Body of pancreas (tissue), 4 donors: Measurements from ENCODE around the gene COL4A2. TPM values are rescaled to one million over a fixed set of nuclear protein-coding genes. Genes with fewer than 3 reads are reported as not detected.

Source experiments
- ATAC-seq: fragments of 150-250 bp; one replicate; pipeline ENCODE4 v1.9.1; 2016
- DNase-seq, 4 donors: peaks; one replicate each; pipeline ENCODE4 v3.0.0-alpha.2; 2019
- H3K27ac ChIP-seq, 4 donors: fragments of 200-600 bp; sonication (generic); 1 replicate in 3 of 4; 2 replicates in 1 of 4; pipeline versions ENCODE4 v1.5.1 to v1.6.1; 2016 to 2019; ENCODE audit warnings: mild to moderate bottlenecking in 1 of 4, mixed read lengths in 1 of 4, moderate library complexity in 1 of 4
- H3K27me3 ChIP-seq, 2 donors: fragments of 200-600 bp; sonication (generic); one replicate each; pipeline ENCODE4 v1.6.0; 2016; ENCODE audit warnings: mild to moderate bottlenecking in 1 of 2
- H3K36me3 ChIP-seq, 2 donors: fragments of 200-600 bp; sonication (generic); replicated peaks in 1 of 2; 2 replicates each; pipeline ENCODE4 v1.5.1; 2016; ENCODE audit warnings: low read depth in 2 of 2; ENCODE audit not compliant: insufficient read depth in 1 of 2
- H3K4me1 ChIP-seq: fragments of 200-600 bp; sonication (generic); one replicate; pipeline ENCODE4 v1.6.0; 2016
- H3K4me3 ChIP-seq, 2 donors: fragments of 200-600 bp; sonication (generic); 1 replicate in 1 of 2; 2 replicates in 1 of 2; pipeline ENCODE4 v1.5.1; 2016 to 2019
- H3K9me3 ChIP-seq, 3 donors: fragments of 200-600 bp; sonication (generic); 1 replicate in 2 of 3; 2 replicates in 1 of 3; pipeline ENCODE4 v1.5.1; 2016
- POLR2A ChIP-seq, 3 donors: fragments of 450-650 bp; IDR thresholded peaks; one replicate each; pipeline ENCODE4 v1.6.1; 2016; ENCODE audit warnings: antibody characterized with exemption in 3 of 3, mild to moderate bottlenecking in 2 of 3
- WGBS, 2 donors: methylation state at CpG; one replicate each; pipeline ENCODE4 v1.1.5; 2017; 5-methylcytosine and 5-hydroxymethylcytosine counted together
- intact Hi-C: fragments of 100-400 bp; cut with DNase I; formaldehyde crosslinking; loops from one replicate; pipeline ENCODE4 v1.15.1; 2023
- total RNA-seq, 2 donors: library from RNA; depleted of rRNA; stranded (reverse); fragments of >200 nt; gene quantifications; one replicate each; pipeline ENCODE4 v1.1.0, GENCODE V29; 2016
- TF ChIP-seq, protein P1 (sequence below), 7 experiments: fragments of 450-650 bp in 4 of 7; fragments of 200-600 bp in 3 of 7; sonication (generic) in 3 of 7; IDR thresholded peaks; one replicate each; pipeline ENCODE4 v1.5.1; 2016 to 2019; ENCODE audit warnings: antibody characterized with exemption in 7 of 7

Gene COL4A2
- total RNA-seq, 2 donors from 2014 or later = 69.3 to 230 TPM

DNA sequence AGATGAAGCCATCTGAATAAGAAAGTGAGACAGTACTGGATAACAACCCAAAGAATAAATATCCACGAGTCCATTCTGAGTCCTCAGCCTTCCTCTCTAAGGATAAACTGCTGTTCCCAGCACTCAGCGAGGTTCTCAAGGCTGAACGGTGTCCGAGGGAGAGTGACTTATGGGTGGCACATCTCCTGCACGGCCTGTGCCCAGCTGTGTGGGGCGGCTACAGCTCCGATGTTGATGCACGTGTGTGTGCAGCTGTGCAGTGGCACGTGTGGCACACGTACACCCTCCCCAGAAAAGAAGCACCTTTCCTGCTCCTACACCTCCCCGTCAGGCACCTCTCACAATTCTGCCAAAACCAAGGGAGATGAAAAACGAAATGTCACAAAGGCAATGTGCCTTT lies 209.4 kb downstream of the COL4A2 start:
- ATAC-seq (no peak), DNase-seq (no peak)
- H3K4me1 ChIP-seq = peaks cover 14% of the 10 kb centered on the region
- H3K9me3 ChIP-seq = no peaks in the 10 kb centered on the region
- H3K27ac ChIP-seq = no peak overlapping the region
- 78 to 83% methylated on average over 12 of the region's 12 CpGs for WGBS, 2 donors
- intact Hi-C loops = no loop called here
- TF ChIP-seq POLR2A (IDR thresholded peaks at IDR 0.05) = no peak
- TF ChIP-seq, protein P1, sequence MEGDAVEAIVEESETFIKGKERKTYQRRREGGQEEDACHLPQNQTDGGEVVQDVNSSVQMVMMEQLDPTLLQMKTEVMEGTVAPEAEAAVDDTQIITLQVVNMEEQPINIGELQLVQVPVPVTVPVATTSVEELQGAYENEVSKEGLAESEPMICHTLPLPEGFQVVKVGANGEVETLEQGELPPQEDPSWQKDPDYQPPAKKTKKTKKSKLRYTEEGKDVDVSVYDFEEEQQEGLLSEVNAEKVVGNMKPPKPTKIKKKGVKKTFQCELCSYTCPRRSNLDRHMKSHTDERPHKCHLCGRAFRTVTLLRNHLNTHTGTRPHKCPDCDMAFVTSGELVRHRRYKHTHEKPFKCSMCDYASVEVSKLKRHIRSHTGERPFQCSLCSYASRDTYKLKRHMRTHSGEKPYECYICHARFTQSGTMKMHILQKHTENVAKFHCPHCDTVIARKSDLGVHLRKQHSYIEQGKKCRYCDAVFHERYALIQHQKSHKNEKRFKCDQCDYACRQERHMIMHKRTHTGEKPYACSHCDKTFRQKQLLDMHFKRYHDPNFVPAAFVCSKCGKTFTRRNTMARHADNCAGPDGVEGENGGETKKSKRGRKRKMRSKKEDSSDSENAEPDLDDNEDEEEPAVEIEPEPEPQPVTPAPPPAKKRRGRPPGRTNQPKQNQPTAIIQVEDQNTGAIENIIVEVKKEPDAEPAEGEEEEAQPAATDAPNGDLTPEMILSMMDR (IDR thresholded peaks at IDR 0.05) = no peak
- no peak overlapping the region for H3K4me3 ChIP-seq
- H3K27me3 ChIP-seq = no peaks in the 10 kb centered on the region
- peaks cover 0 to 4% of the 10 kb centered on the region in 2 donors for H3K36me3 ChIP-seq

DNA sequence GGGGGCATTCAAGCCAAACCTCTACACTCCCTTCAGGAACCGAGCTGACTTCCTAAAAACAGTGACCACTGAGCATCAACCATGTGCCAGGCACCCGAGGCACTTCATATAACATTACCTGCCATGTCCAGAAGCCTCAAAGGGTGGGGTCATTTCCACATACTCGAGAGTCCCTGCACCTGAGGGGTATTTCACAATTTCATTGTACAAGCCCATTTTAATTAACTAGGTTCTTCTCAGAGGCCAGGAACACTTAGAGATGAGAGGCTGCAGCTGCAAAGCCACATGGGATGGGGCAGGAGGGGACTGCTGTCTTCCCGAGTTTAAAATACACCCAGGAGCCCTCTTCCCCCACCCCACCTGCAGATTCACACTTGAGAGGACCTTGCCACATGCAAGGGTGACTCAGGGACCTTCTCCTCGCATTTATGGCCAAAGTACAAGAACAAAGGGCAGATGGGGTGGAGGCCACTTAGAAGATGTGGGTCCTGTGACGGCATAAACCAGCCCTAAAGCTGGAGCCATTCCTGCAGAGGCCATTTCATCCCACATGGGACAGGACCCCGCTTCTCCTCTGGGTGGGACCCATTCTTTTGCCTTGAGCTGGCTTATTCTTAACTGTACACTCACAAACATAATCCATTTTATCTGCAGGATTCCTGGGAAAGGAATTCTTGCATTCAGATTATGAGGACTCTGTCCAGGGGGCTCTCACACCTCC lies 210.6 kb downstream of the COL4A2 start:
- H3K27me3 ChIP-seq = no peaks in the 10 kb centered on the region
- no peak overlapping the region for H3K27ac ChIP-seq
- 70 to 73% methylated on average over 6 to 7 of the region's 7 CpGs for WGBS, 2 donors
- intact Hi-C loops = no loop called here
- H3K36me3 ChIP-seq = peaks cover 0 to 4% of the 10 kb centered on the region in 2 donors
- H3K9me3 ChIP-seq = no peaks in the 10 kb centered on the region
- H3K4me3 ChIP-seq = no peak overlapping the region
- ATAC-seq (no peak), DNase-seq (no peak)
- TF ChIP-seq, protein P1 (IDR thresholded peaks at IDR 0.05) = no peak
- H3K4me1 ChIP-seq = peaks cover 20% of the 10 kb centered on the region

DNA sequence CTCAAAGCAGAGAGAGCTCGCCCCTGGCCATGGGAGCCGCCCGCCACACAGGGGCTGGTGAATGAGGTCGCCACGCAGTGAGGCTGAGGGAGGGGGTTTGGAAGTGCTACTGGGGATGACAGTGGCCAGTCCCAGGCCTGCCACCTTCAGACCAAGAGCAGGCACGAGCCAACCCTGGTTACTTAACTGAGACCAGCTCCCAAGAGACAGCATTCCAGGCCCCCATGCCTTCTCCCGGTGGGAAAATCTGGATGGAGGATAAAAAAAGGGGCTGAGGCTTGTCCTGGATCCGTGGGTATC lies 211.1 kb downstream of the COL4A2 start:
- Histone ChIP-seq H3K4me3 (no peak overlapping the region), H3K4me1 (peaks cover 20% of the 10 kb centered on the region), H3K27ac (no peak overlapping the region), H3K9me3 (no peaks in the 10 kb centered on the region), H3K27me3 (no peaks in the 10 kb centered on the region), H3K36me3 (peaks cover 0 to 6% of the 10 kb centered on the region in 2 donors)
- ATAC-seq (no peak), DNase-seq (no peak)
- WGBS, 2 donors = 86 to 93% methylated on average over 8 of the region's 8 CpGs
- intact Hi-C loops = no loop called here
- no peak for TF ChIP-seq POLR2A (IDR thresholded peaks at IDR 0.05)
- TF ChIP-seq, protein P1 (IDR thresholded peaks at IDR 0.05) = no peak

- H3K27ac ChIP-seq = no peak overlapping the region
- H3K9me3 ChIP-seq = no peaks in the 10 kb centered on the region
- WGBS, 2 donors = 89 to 92% methylated on average over 11 of the region's 11 CpGs
- no peak for DNase-seq
- peaks cover 0 to 10% of the 10 kb centered on the region in 2 donors for H3K36me3 ChIP-seq
- H3K4me3 ChIP-seq = no peak overlapping the region
- ATAC-seq = no peak
- peaks cover 23% of the 10 kb centered on the region for H3K4me1 ChIP-seq
- intact Hi-C loops = no loop called here
- no peaks in the 10 kb centered on the region for H3K27me3 ChIP-seq
- TF ChIP-seq, protein P1 (IDR thresholded peaks at IDR 0.05) = no peak
- TF ChIP-seq POLR2A (IDR thresholded peaks at IDR 0.05) = no peak
Observed at GRCh38 chr13:110518571-110518970, 211.5 kb downstream of the COL4A2 start.

DNA sequence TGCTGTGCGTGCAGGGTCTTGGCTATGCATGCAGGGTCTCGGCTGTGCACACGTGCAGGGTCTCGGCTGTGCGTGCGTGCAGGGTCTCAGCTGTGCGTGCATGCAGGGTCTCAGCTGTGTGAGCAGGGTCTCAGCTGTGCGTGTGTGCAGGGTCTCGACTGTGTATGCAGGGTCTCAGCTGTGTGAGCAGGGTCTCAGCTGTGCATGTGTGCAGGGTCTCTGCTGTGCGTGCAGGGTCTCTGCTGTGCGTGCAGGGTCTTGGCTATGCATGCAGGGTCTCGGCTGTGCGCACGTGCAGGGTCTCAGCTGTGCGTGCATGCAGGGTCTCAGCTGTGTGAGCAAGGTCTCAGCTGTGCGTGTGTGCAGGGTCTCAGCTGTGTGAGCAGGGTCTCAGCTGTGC lies 212.0 kb downstream of the COL4A2 start:
- intact Hi-C loops = no loop called here
- TF ChIP-seq, protein P1 (IDR thresholded peaks at IDR 0.05) = no peak
- no peak for TF ChIP-seq POLR2A (IDR thresholded peaks at IDR 0.05)
- Histone ChIP-seq H3K27ac (no peak overlapping the region), H3K27me3 (no peaks in the 10 kb centered on the region), H3K9me3 (no peaks in the 10 kb centered on the region), H3K4me1 (peaks cover 28% of the 10 kb centered on the region), H3K36me3 (peaks cover 0 to 11% of the 10 kb centered on the region in 2 donors), H3K4me3 (no peak overlapping the region)
- WGBS, 2 donors = 80 to 84% methylated on average over 1 to 16 of the region's 16 CpGs
- no peak for ATAC-seq
- DNase-seq = no peak
